GM12891 (cell line): ENCODE results near the gene VAMP5.

ENCODE experiments used
- PAX5 ChIP-seq: IDR thresholded peaks from 2 replicates; pipeline ENCODE4 v1.6.1; 2011; ENCODE audit warnings: low read length, moderate library complexity, mild to moderate bottlenecking; ENCODE audit not compliant: insufficient read depth, severe bottlenecking
- POLR2A ChIP-seq: IDR thresholded peaks from 2 replicates; pipeline ENCODE4 v1.6.1; 2011; ENCODE audit warnings: low read depth, low read length, control low read depth
- POLR2AphosphoS5 ChIP-seq: IDR thresholded peaks from 2 replicates; pipeline ENCODE4 v1.6.1; 2011; ENCODE audit warnings: low read depth, low read length, control low read depth
- TAF1 ChIP-seq: IDR thresholded peaks from 2 replicates; pipeline ENCODE4 v1.6.1; 2011; ENCODE audit warnings: low read depth, low read length, control low read depth

DNA sequence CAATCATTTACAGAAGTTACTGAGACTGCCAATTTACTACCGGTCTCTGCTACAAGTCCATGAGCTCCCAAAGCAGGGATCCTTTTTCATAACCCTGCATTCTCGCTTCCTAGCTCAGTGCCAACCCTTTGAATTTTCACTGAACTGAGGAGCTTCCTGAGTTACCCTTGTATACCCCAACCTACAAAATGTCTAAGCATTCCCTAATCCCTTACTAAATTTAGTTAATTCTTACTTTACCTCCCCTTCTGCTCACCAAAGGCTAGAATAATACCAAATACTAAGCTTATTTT, 35.7 kb upstream of the VAMP5 start:
- no peak for TF ChIP-seq POLR2A
- TF ChIP-seq POLR2AphosphoS5 = no peak
- TF ChIP-seq TAF1 = no peak
- TF ChIP-seq PAX5 = no peak
